ENCODE measurements around the gene TNNI3.
"Not testable (repeated sequence)": the region's sequence is repeated elsewhere in the genome, so short reads cannot be mapped to it uniquely, and the experiment has no call there.

The TNNI3 gene

DNA sequence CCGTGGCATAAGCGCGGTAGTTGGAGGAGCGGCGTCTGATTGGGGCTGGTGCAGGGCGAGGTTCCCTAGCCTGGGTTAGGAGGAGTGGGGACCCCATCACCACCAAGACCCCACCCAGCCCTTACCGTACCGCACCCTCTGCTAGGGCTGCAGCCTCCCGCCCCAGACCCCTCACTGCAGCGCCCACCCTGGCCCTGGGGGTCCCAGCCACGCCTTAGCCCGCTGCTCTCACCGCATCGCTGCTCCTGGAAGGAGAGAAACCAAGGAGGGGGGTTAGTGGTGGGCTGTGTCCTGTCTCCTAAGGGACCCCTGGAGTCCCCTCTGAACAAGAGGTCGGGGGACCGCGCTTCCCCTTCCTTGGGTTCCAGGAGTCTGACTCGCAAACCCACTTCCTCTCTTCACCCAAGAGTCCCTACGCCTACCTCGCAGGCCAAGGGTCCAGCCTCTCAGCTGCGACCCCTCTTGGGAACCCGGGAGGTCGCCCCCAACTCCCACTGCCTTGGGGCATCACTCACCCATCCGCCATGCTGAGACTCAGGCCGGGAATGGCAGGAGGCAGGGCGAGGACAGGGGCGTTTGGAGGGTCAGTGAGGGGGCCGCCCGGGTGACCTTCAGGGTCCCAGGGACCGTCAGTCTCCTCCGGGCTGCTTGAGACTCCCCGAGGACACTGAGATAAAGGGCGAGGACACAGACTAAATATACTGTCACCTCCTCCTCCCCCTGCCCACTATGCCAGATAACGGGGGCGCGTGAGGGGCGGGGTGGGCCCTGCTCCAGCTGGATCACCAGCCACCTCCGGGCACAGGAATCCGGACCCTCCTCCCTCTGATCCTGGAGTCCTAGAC lies at the start of gene TNNI3:
Gene TNNI3 (minus strand): TSS at position 669 of the 845 bp plus-strand sequence. CDS start 143 bp downstream, at position 526.
- DNase-seq (ENCODE audit: low spot score) = no peak

DNA sequence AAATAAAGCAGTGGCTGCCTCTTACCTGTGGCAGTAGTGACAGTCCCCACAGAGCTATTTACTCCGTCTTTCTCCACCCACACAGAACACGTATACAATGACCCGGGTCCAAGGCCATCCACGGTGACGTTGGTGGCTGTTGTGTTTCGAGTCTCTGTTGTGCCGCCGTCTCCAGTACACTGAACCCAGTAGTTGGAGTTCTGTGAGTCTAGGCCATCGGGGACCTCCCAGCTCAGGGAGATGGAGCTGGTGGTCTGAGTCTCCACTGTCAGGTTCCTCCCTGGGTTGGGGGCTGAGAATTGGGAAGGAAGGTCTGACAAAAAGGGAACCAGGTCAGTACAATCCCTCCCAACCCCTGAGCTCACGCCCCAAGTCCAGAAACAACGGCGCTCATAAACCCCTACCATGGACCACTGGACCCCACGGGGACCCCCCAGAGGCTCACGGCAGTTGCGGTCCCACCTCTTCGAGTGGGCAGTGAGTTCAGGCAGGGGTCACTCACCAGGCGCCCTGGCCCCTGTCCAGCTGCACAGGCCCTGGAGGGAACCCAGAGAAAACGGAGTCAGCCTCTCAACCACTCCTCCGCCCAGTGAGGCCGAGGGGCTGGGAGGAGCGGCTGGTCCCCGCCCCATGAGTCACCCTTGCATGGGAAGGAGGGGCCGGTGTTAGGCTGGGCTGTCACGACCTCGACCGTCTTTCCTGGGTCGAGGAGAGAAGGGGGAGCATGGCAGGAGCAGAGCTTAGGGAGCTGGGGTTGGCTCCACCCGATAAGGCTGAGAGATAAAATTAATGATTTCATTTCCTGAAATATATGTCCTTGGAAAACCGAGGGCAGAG lies 49.4 kb upstream of the TNNI3 start:
- DNase-seq (ENCODE audit: low spot score) = no peak

DNA sequence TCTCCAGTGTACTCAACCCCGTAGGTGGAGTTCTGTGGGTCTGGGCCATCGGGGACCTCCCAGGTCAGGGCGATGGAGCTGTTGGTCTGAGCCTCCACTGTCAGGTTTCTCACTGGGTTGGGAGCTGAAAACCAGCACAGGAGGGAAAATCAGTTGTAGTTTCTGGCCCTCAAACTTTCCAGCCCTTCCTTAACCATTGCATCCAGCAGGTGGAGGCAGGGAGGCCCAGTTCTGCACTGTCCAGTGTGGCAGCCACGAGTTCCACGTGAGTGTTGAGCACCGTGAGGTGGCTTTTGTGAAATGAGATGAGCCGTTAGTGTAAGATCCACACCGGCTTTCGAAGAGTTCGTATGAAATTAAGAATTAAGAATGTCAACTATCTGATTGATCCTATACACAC lies 44.7 kb upstream of the TNNI3 start:
- DNase-seq (ENCODE audit: low spot score) = not testable (repeated sequence)

DNA sequence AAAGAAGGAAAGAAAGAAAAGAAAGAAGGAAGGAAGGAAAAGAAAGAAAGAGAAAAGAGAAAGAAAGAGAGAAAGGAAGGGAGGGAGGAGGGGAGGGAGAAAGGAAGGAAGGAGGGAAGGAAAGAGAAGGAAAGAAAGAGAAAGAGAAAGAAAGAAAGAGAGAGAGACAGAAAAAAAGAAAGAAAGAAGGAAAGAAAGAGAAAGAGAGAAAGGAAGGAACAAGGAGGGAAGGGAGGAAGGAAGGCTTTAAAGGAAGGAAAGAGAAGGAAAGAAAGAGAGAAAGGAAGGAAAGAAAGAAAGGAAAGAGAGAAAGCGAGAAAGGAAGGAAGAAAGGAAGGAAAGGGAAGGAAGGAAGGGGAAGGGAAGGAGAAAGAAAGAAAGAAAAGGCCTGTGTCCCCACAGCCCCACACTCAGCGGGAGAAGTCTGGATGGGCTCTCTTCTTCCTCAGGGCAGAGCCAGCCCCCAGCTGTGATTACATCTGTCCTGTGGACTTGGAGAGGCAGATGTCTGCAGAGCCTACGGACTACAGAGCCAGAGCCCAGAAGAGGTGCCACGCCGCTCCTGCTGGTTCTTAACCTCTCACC lies 42.2 kb upstream of the TNNI3 start:
- DNase-seq (ENCODE audit: low spot score) = no peak

DNA sequence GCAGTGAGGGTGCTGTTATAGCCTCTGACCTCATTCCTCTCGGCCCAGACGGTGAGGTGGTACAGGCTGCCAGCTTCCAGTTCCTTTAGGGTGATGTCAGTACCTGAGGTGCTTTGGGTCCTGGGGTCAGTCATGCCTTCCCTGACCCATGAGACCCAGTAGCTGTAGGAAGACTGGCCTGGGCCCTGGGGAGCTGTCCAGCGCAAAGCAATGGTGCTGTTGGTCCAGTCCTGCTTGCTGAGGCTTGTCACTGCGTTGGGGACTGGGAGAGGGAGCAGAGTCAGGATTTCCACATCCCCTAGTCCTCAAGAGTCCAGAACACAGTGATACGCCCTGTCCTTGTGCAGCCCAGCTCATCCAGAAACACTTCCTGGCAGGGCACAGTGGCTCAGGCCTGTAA lies 41.1 kb upstream of the TNNI3 start:
- no peak for DNase-seq (ENCODE audit: low spot score)

DNA sequence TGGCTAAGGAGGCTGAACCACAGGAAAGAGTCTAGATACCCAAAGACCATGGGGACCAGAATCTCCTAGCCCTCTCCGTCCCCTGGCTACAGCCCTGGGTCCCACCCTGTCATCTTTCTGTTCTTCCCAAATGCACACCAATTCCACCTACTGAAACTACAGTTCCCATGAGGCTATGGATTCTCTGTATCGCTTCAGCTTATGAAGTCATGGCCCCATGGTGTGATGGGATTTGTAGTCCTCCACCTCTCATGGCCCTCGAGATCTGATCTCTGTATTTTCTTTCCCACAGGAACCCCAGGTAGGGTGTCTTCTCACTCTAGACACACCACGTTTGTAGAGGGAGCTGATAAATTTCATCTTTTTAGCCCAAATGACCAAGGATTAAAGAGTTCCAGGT lies 40.0 kb upstream of the TNNI3 start:
- no peak for DNase-seq (ENCODE audit: low spot score)

DNA sequence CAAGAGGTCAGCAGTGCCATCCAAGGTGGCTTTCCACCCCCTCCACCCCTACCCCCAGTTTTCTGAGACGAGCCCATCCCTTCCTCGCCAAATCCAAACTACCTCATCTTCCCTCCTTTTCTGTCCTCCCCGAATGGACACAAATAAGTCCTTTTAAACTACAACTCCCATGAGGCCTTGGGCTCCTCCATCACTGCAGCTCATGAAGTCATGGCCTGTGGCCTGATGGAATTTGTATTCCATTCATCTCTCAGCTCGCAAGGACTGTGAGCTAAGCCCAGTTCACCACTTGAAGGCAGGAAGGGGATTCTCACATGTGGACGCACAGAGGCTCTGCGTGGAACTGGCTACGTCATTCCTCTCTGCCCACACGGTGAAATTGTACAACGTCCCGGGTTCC lies 39.3 kb upstream of the TNNI3 start:
- no peak for DNase-seq (ENCODE audit: low spot score)

DNA sequence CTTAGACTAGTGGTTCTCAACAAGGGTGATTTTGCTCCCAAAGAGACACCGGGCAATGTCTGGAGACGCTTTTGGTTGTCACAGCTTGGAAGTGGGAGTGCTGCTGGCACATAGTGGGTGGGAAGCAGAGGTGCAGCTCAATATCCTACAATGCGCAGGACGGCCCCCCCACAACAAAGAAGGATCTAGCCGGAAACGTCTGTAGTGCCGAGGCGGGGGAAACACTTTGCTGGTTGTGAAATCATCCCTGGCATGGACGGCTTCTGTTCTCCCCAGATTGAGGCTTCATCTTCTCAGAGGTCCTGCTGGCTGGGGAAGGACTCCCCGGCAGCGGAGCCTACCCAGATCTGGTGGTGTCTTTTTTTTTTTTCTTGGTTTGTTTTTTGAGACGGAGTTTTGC lies 35.9 kb upstream of the TNNI3 start:
- no peak for DNase-seq (ENCODE audit: low spot score)

DNA sequence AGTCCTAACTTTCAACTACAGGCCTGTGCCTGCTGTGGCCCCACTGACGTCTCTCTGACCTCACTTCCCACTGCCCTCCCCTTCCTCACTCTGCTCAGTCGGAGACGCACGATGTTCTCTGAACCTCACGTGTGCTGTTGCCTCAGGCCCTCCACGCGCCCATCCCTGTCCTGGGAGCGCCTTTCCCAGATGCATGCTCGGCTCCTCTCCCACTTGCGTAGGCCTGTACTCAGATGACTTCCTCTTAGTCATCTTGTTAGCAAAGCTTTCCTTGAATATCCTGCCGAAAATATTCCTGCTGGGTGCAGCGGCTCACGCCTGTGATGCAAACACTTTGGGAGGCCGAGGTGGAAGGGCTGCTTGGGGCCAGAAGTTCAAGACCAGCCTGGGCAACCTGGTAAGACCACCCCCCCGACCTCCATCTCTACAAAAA lies 31.9 kb upstream of the TNNI3 start:
- DNase-seq (ENCODE audit: low spot score) = no peak

DNA sequence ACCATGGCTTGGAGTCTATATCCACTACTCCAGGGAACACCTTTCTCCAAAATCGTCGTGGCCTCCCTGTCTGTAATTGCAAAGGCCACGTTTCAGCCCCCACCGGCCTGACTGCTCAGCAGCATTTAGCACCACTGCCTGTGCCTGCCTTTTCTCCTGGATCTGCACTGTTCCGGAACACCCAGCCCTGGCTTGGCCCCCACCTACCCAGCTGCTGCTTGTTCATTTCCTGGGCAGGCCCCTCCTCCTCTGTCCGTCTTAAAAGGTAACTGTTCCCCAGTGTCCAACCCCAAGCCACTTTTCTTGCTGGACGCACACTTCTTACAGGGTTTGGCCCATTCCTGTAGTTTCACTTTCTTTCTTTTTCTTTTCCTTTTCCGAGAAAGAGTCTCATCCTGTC lies 31.1 kb upstream of the TNNI3 start:
- DNase-seq (ENCODE audit: low spot score) = no peak

DNA sequence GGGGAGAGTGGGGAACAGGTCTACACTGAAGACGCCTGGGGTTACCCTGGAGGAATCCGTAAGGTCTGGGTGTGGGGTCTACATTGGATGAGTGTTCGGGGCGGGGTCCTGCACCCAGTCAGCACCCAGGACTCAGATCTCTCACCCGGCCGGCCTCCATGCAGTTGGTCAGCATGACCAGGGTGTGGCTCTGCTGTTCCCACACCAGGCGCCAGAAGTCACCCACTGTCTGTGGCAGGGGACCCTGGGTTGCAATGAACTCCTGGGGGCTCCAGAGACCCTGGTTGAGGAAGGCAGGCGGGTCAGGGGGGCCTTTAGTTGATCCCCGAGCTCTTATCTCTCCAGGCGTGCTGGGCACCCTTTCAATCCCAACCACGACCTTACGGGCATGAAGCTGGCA lies 28.5 kb upstream of the TNNI3 start:
- no peak for DNase-seq (ENCODE audit: low spot score)

DNA sequence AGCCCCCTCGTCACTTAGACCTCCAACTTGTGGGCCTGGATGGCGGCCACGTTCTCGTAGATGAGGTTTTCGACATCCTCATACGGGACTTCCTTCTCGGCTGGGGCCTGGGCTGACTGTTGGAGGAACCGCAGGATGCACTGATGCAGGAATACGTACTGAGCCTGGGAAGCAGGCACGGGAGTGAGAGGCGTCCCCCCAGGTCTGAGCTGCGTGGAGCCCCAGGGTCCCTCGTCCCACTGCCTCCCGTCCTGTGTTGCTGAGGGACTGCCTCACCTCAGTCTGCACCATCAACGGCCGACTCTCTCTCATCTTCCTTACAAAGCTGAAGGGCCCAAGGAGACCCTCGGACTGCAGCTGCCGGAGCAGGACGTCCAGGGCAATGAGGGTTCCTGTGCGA lies 24.2 kb upstream of the TNNI3 start:
- no peak for DNase-seq (ENCODE audit: low spot score)

DNA sequence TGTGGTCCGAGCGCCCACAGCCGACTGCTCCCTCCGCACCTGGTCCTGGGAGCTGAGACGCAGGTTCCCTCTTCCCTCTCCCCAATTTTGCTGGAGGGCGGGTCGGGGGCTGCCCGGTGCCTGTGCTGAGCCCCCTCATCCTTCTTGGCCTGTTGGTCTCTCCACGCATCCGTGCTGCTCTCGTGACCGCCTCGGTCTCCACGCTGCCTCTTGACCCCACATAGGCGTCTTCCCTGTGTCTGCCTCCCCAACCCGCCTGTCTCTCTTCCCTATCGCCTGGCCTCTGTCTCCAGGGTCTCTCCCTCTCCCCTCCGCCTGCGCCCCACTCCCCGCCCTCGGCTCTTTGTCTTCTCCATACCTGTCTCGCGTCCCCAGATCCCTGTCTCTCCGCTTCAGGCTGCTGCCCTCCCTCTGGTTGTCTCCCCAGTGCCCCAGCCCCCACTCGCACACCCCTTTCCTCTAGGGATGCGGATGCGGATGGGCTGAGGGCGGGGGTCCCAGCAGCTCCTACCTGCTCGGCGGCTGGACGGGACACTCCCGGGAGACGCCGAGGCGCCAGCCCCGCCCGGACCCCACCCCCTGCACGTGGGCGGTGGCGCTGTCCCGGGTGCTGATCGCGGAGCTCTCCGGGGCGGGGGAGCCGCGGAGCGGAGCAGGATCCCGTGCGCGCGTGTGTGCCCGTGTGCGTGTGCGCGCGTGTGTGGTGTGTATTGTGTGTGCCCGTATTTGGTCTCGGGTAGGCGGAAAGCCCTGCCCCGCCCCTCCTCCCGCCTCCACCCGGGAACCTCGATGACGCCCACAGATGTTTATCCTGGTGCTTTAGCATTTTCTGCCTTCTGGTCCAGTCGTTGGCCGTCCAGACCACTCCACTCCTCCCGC lies 22.3 kb upstream of the TNNI3 start, which contains the start of gene SYT5:
Gene SYT5 (minus strand): TSS at position 684 of the 879 bp plus-strand sequence. CDS start 1,248 bp downstream, outside the sequence.
- DNase-seq (ENCODE audit: low spot score) = no peak

DNA sequence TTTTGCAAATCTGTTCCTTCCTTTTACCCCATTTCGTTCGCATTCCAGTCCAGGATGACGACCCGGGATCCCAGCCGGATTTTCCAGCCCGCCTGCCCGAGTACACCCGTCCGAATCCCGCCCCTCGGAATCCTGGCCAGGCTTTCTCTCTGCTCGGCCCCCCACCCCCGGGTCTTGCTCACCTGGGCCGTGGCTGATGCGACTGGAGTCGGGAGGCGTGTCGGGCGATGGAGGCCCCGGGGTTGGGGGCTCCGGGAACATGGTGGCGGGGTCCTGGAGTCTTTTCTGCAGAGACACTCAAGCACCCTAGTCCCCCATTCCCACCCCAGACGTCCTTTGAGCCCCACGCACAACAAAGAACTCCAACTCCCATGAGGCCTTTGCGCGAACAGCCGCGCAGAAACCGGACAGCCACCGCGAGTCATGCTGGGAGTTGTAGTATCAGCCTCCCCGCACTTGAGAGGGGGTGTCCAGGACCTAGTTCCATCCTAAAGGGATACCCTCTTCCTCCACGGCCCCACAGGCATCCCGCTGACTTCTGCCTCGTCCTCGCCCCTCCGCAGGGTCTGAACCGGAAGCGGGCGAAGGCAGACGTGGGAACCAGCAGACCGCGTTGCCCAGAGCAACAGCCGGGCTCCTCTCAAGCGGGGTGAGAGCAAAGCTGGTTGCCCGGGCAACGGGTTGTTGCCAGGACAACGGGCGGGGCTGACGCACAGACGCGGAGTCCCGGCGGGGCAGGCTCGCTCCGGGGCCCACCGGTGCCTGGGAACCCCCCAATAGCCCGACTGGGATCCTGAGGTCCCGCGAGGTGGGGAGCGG lies 21.5 kb upstream of the TNNI3 start:
- DNase-seq (ENCODE audit: low spot score) = no peak

DNA sequence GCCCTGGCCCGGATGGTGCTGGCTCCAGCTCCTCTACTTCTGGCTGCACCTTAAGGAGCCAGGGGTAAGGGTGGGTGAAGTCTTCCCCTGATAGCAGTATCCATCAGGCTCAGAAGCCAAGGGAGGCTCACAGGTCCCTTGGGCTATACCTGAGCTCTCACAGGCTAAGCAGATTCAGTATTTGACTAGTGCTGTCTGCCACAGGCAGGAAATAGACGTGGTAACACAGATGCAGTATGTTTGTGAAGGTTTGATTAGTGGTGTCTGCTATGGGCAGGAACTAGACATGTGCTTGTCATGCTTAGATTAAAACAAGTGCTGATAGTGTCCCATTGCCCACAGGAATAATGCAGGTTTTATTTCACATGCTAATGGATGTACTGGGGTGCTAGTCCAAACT lies 18.5 kb upstream of the TNNI3 start:
- DNase-seq (ENCODE audit: low spot score) = no peak

DNA sequence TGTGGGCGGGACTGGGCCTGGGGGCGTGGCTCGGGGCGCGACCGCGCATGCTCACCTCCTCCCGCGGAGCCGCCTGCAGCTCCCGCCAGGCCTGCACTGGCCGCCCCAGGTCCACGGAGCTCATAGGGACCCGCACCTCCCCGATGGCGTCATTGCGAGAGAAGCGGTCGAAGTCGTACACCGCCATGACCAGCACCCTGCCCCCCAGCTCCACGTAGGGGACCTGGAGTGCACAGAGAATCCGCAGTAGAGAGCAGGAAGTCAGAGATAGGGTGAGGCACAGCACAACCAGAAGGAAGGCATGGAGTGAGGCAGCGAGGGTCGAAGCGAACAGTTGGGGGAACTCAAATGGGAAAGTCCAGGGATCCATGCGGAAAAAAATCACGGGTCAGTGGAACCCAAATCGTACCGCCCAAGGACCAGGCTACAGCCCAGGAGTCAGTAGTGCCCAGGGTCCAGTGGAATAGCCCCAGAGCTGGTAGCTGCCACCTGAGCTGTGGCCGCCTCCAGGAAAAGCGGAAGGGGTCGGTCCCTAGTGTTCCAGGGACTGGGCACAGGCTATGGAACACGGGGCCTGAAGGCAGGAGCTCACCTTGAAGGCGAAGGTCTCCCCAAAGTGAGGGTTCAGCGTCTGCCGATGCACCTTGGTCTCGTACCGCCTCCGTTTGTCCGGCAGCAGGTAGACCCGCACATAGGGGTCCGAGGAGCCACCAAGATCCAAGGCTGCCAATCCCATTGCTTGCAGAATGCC lies 17.8 kb upstream of the TNNI3 start:
- no peak for DNase-seq (ENCODE audit: low spot score)

DNA sequence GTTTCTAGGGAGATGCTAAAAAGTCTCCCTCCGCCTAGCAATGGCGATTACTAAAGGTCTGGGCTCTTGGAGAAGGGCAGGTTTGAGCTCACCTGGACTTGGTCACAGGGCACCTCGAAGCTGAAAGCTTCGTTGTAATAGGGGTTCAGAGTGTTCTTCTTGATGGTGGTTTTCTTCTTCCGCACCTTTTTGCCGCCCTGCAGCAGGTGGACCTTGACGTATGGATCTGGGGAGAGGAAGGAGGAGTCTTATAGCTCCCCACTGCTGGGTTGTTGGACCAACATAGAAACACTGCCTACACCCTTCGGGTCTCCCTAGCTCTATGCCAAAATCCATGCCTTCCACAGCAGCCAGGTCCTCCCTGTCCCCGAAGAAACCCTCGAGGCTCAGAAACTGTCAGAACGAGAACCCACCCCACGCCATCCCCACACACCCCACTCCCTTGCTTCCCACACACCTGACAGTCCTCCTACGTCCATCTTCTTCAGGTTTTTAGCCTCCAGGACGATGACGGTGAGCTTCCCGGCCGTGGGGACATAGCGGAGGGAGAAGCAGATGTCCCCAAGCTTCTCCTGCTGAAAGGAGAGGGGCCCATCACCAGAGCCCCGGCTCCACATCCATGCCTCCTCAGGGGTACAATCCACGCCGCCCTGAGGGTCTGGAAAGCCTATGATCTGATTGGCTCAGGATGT lies 17.0 kb upstream of the TNNI3 start:
- no peak for DNase-seq (ENCODE audit: low spot score)

DNA sequence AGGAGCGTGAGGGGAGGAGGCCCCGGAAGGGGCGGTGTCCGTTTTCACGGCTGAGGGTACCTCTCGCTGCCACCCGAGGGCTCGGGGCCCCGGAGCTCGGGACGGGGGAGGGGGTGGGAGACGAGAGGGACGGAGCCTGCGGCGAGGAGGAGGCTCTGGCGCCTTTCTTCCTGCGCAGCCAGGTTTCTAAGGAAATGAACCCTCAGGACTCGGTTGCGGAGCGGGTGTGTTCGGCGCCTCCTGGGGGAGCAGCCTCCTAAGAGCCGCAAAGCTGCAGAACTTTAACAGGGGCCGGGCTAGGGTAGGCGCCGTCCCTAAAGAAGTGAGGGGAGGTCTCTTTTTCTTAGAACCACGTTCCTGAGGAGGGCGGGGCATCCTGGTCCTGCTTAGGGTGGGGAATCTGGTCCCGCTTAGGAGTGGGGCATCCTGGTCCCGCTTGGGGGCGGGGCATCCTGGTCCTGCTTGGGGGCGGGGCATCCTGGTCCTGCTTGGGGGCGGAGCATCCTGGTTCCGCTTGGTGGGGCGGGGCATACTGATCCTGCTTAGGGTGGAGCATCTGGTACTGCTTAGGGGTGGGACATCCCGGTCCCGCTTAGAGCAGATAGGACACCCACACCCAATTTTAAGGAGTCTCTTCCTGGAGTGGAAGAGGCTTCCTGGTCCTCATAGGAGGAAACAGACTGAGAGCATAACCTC lies 16.3 kb upstream of the TNNI3 start:
- no peak for DNase-seq (ENCODE audit: low spot score)

DNA sequence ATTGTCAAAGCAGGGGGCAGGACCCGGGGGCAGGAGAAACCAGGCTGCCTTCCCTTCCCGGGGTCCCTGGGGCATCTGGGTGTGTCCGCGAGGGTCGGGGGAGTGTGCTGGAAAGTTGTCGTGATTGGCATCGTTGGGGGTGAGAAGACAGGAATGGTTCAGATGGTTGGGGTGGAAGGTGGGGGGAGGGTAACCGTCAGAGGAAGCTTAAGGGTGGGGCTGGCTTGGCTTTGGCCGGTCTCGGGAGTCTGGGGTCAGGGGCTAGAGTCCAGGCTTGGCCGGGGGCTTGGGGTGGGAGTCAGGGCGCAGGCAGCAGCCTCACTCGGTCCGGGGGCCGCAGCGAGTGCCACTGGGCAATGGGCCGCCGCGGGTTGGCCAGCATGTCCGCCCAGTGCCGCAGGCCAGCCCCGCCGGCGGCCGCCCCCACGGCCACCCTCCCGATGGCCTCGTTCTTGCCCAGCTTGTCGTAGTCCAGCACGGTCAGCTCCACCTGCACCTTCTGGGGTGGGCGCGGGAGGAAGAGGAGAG lies 15.7 kb upstream of the TNNI3 start:
- DNase-seq (ENCODE audit: low spot score) = no peak
